NCI-H1930 (cell line): ENCODE measurements around the gene CSKMT.
"Not testable (repeated sequence)": the region's sequence is repeated elsewhere in the genome, so short reads cannot be mapped to it uniquely, and the experiment has no call there.

Experiments
- DNase-seq, 2 experiments: peaks; one replicate each; lab custom pipeline; 2025; lab: John Stamatoyannopoulos, UW

The CSKMT gene

GRCh38 chr11:62665075-62665598, at the start of gene CSKMT, which contains the start of gene C11orf98:
Gene CSKMT, plus strand, starts transcription at chr11:62665312. Its CDS starts 568 bp downstream, at chr11:62665880.
Gene C11orf98, minus strand, starts transcription at chr11:62665210. Its CDS starts 41 bp downstream, at chr11:62665169.
- peak; percentile 81 to 92 for DNase-seq

GRCh38 chr11:62615521-62615920, 49.6 kb upstream of the CSKMT start:
- no peak for DNase-seq

GRCh38 chr11:62616957-62617356, 48.2 kb upstream of the CSKMT start:
- not testable (repeated sequence) for DNase-seq

- DNase-seq, result no peak
Observed at GRCh38 chr11:62621027-62621566, 44.0 kb upstream of the CSKMT start.

GRCh38 chr11:62621567-62622470, 43.3 kb upstream of the CSKMT start, which contains the start of gene B3GAT3:
Gene B3GAT3, minus strand, starts transcription at chr11:62621986. Its CDS starts 39 bp downstream, at chr11:62621947.
- peak; percentile 95 to 98 for DNase-seq

- no peak for DNase-seq
Observed at GRCh38 chr11:62622476-62623089, 42.5 kb upstream of the CSKMT start.

GRCh38 chr11:62627713-62628112, 37.4 kb upstream of the CSKMT start:
- no peak for DNase-seq

GRCh38 chr11:62632492-62632891, 32.6 kb upstream of the CSKMT start:
- DNase-seq, result no peak

GRCh38 chr11:62644220-62644619, 20.9 kb upstream of the CSKMT start:
- no peak for DNase-seq

GRCh38 chr11:62645671-62645945, 19.5 kb upstream of the CSKMT start:
- no peak for DNase-seq

GRCh38 chr11:62645946-62646824, 18.9 kb upstream of the CSKMT start, which contains the start of gene GANAB:
Gene GANAB, minus strand, starts transcription at chr11:62646613. Its CDS starts 14 bp downstream, at chr11:62646599.
- peak; percentile 96 to 97 for DNase-seq

- no peak for DNase-seq
Observed at GRCh38 chr11:62646825-62647608, 18.1 kb upstream of the CSKMT start.

GRCh38 chr11:62647609-62648005, 17.5 kb upstream of the CSKMT start:
- DNase-seq, result no peak

GRCh38 chr11:62648185-62648966, 16.7 kb upstream of the CSKMT start:
- no peak for DNase-seq

- no peak for DNase-seq
Observed at GRCh38 chr11:62648967-62649364, 16.1 kb upstream of the CSKMT start.

- no peak for DNase-seq
Observed at GRCh38 chr11:62649486-62649885, 15.6 kb upstream of the CSKMT start.

GRCh38 chr11:62650283-62650682, 14.8 kb upstream of the CSKMT start:
- not testable (repeated sequence) for DNase-seq

- no peak for DNase-seq
Observed at GRCh38 chr11:62652161-62653006, 12.7 kb upstream of the CSKMT start.

- no peak for DNase-seq
Observed at GRCh38 chr11:62654297-62654696, 10.8 kb upstream of the CSKMT start.
